CD14-positive monocyte (primary cell): Measurements from ENCODE around the gene BCOR. TPM values are rescaled to one million over a fixed set of nuclear protein-coding genes. Genes with fewer than 3 reads are reported as not detected.

Experiments
- DNase-seq, 3 donors: peaks; one replicate each; pipeline ENCODE4 v3.0.0-alpha.2; 2011 to 2022
- H2AFZ ChIP-seq: 2 replicates; pipeline ENCODE4 v1.6.0; 2012; ENCODE audit warnings: mild to moderate bottlenecking, low read depth, low read length, inconsistent platforms; ENCODE audit not compliant: insufficient read depth, poor library complexity, severe bottlenecking
- H3K27ac ChIP-seq, 2 donors: 1 replicate in 1 of 2; 2 replicates in 1 of 2; pipeline ENCODE4 v1.5.1; 2012 to 2013; ENCODE audit warnings: low read length in 2 of 2, control low read depth in 1 of 2, inconsistent platforms in 1 of 2, low read depth in 1 of 2, mild to moderate bottlenecking in 1 of 2
- H3K27me3 ChIP-seq, 2 donors: one replicate each; pipeline versions ENCODE4 v1.6.0 to v1.6.1; 2011 to 2013; ENCODE audit warnings: low read length in 2 of 2; ENCODE audit not compliant: control insufficient read depth in 2 of 2, insufficient read depth in 2 of 2
- H3K36me3 ChIP-seq, 2 donors: replicated peaks in 1 of 2; 1 replicate in 1 of 2; 2 replicates in 1 of 2; pipeline versions ENCODE4 v1.5.1 to v1.6.1; 2012 to 2013; ENCODE audit warnings: low read length in 2 of 2, control low read depth in 1 of 2, inconsistent platforms in 1 of 2, mild to moderate bottlenecking in 1 of 2; ENCODE audit not compliant: insufficient read depth in 2 of 2, control insufficient read depth in 1 of 2
- H3K4me1 ChIP-seq, 2 donors: 1 replicate in 1 of 2; 2 replicates in 1 of 2; pipeline versions ENCODE4 v1.5.1 to v1.6.1; 2012 to 2013; ENCODE audit warnings: low read length in 2 of 2, control low read depth in 1 of 2, inconsistent platforms in 1 of 2, mild to moderate bottlenecking in 1 of 2, moderate library complexity in 1 of 2; ENCODE audit not compliant: insufficient read depth in 2 of 2, control insufficient read depth in 1 of 2
- H3K4me2 ChIP-seq: replicated peaks from 2 replicates; pipeline ENCODE3; 2012; ENCODE audit warnings: low read length, moderate library complexity, mild to moderate bottlenecking; ENCODE audit not compliant: poor library complexity, severe bottlenecking; ENCODE audit errors: extremely low read depth
- H3K4me3 ChIP-seq, 3 experiments: fragments of 200-600 bp in 1 of 3; sonication (generic) in 1 of 3; replicated peaks in 1 of 3; 1 replicate in 2 of 3; 2 replicates in 1 of 3; pipeline ENCODE4 v1.5.1; 2011 to 2013; ENCODE audit warnings: low read length in 3 of 3, mild to moderate bottlenecking in 3 of 3, control low read depth in 2 of 3, low read depth in 2 of 3, inconsistent platforms in 1 of 3, moderate library complexity in 1 of 3
- H3K79me2 ChIP-seq: 2 replicates; pipeline ENCODE4 v1.6.0; 2012; ENCODE audit warnings: mild to moderate bottlenecking, control low read depth, inconsistent platforms, low read length, moderate library complexity; ENCODE audit not compliant: insufficient read depth
- H3K9ac ChIP-seq: 2 replicates; pipeline ENCODE4 v1.6.0; 2017; ENCODE audit warnings: low read length, mild to moderate bottlenecking; ENCODE audit not compliant: insufficient read depth, poor library complexity, severe bottlenecking
- H3K9me3 ChIP-seq, 2 donors: replicated peaks in 1 of 2; 1 replicate in 1 of 2; 2 replicates in 1 of 2; pipeline versions ENCODE4 v1.5.1 to v1.6.1; 2012 to 2013; ENCODE audit warnings: low read length in 2 of 2, control low read depth in 1 of 2; ENCODE audit not compliant: control insufficient read depth in 1 of 2, insufficient read depth in 1 of 2
- H4K20me1 ChIP-seq: 2 replicates; pipeline ENCODE4 v1.6.0; 2012; ENCODE audit warnings: mild to moderate bottlenecking, low read length, control low read depth, moderate library complexity; ENCODE audit not compliant: insufficient read depth
- H3K27ac Mint-ChIP-seq, 7 donors: one replicate each; pipeline ENCODE4 v1.8.0; 2020; ENCODE audit warnings: mild to moderate bottlenecking in 7 of 7, mixed read lengths in 7 of 7, moderate library complexity in 6 of 7, inconsistent platforms in 2 of 7
- H3K27me3 Mint-ChIP-seq, 3 donors: one replicate each; pipeline ENCODE4 v1.8.0; 2021 to 2022; ENCODE audit warnings: low read depth in 3 of 3, mild to moderate bottlenecking in 3 of 3, mixed read lengths in 3 of 3, moderate library complexity in 3 of 3, inconsistent platforms in 1 of 3
- H3K36me3 Mint-ChIP-seq, 2 donors: one replicate each; pipeline ENCODE4 v1.8.0; 2020; ENCODE audit warnings: mixed read lengths in 2 of 2, inconsistent platforms in 1 of 2, mild to moderate bottlenecking in 1 of 2
- H3K4me1 Mint-ChIP-seq: one replicate; pipeline ENCODE4 v1.8.0; 2020; ENCODE audit warnings: mild to moderate bottlenecking, mixed read lengths
- H3K4me3 Mint-ChIP-seq, 2 donors: one replicate each; pipeline ENCODE4 v1.8.0; 2020; ENCODE audit warnings: mild to moderate bottlenecking in 2 of 2, mixed read lengths in 2 of 2, moderate library complexity in 1 of 2
- H3K9me3 Mint-ChIP-seq, 7 donors: one replicate each; pipeline ENCODE4 v1.8.0; 2020 to 2022; ENCODE audit warnings: mixed read lengths in 7 of 7, mild to moderate bottlenecking in 6 of 7, moderate library complexity in 6 of 7, inconsistent platforms in 2 of 7
- CTCF ChIP-seq: fragments of 200-600 bp; IDR thresholded peaks from one replicate; pipeline ENCODE4 v1.8.0; 2022; ENCODE audit warnings: antibody characterized with exemption, mild to moderate bottlenecking
- WGBS: methylation state at CpG from one replicate; pipeline ENCODE4 v1.1.5; 2013; ENCODE audit warnings: missing lambda C conversion rate; ENCODE audit not compliant: insufficient coverage; 5-methylcytosine and 5-hydroxymethylcytosine counted together
- intact Hi-C, 2 donors: fragments of 100-400 bp; cut with micrococcal nuclease; formaldehyde crosslinking; loops; one replicate each; pipeline versions ENCODE4 v1.15.0 to v1.15.1; 2023
- polyA plus RNA-seq, 3 donors: library from polyadenylated mRNA; depleted of rRNA in 1 of 3; unstranded in 2 of 3; stranded (reverse) in 1 of 3; fragments of 300-500 nt in 2 of 3; fragments of >200 nt in 1 of 3; fragmentation: Illumina TruSeq in 2 of 3; gene quantifications; 1 replicate in 2 of 3; 2 replicates in 1 of 3; pipeline ENCODE4 v1.2.3, GENCODE V29; 2012 to 2021

Gene BCOR
- polyA plus RNA-seq, 3 donors: 1.1 to 8.2 (median 2.6) TPM

GRCh38 chrX:40084471-40085101 lies 13.2 kb downstream of the BCOR start:
- Histone ChIP-seq H4K20me1 (peaks cover 100% of the 10 kb centered on the region), H3K4me2 (no peak overlapping the region), H3K27ac (no peak overlapping the region), H3K9ac (no peak overlapping the region), H3K4me3 (no peak overlapping the region), H3K27me3 (peaks cover 7% of the 10 kb centered on the region in 2 donors), H3K9me3 (no peaks in the 10 kb centered on the region), H3K4me1 (peaks cover 22 to 24% of the 10 kb centered on the region in 2 donors), H3K36me3 (peaks cover 0 to 3% of the 10 kb centered on the region in 2 donors), H2AFZ (no peak overlapping the region), H3K79me2 (peaks cover 95% of the 10 kb centered on the region)
- H3K27me3 Mint-ChIP-seq: peaks cover 5 to 68% (median 18%) of the 10 kb centered on the region in 3 donors
- intact Hi-C loops: loop anchor here in 1 of 2 donors (10.0 kb wide), 1 partner anchor 70 kb away; no protein-coding TSS in a partner anchor
- H3K36me3 Mint-ChIP-seq: peaks cover 8 to 10% of the 10 kb centered on the region in 2 donors
- H3K4me1 Mint-ChIP-seq: peaks cover 42% of the 10 kb centered on the region
- peak overlapping the region; percentile 70 to 72 for H3K4me3 Mint-ChIP-seq
- no peak for TF ChIP-seq CTCF
- H3K27ac Mint-ChIP-seq: peak overlapping the region in 1 of 7 donors; percentile 64
- WGBS: no CpG with 5 or more reads among the region's 11 CpGs
- H3K9me3 Mint-ChIP-seq: peaks cover 0 to 12% (median 0%) of the 10 kb centered on the region in 7 donors
- no peak for DNase-seq

- Histone ChIP-seq H3K79me2 (peaks cover 95% of the 10 kb centered on the region), H3K9ac (no peak overlapping the region), H3K27ac (no peak overlapping the region), H3K4me2 (peak overlapping the region; percentile 72), H3K4me3 (peak overlapping the region in 2 of 3 experiments; percentile 12 to 70), H3K36me3 (peaks cover 0 to 3% of the 10 kb centered on the region in 2 donors), H3K4me1 (peaks cover 22 to 24% of the 10 kb centered on the region in 2 donors), H2AFZ (no peak overlapping the region), H3K27me3 (peaks cover 5 to 7% of the 10 kb centered on the region in 2 donors), H3K9me3 (no peaks in the 10 kb centered on the region), H4K20me1 (peaks cover 100% of the 10 kb centered on the region)
- Mint-ChIP-seq H3K27ac (peak overlapping the region in 1 of 7 donors; percentile 35), H3K27me3 (peaks cover 5 to 70% (median 18%) of the 10 kb centered on the region in 3 donors), H3K36me3 (peaks cover 8 to 10% of the 10 kb centered on the region in 2 donors), H3K4me1 (peaks cover 38% of the 10 kb centered on the region), H3K4me3 (peak overlapping the region; percentile 70 to 72), H3K9me3 (peaks cover 0 to 12% (median 0%) of the 10 kb centered on the region in 7 donors)
- DNase-seq: no peak
- no CpG with 5 or more reads among the region's 26 CpGs for WGBS
- TF ChIP-seq CTCF: no peak
- intact Hi-C loops: loop anchor here in 1 of 2 donors (10.0 kb wide), 1 partner anchor 69 kb away; no protein-coding TSS in a partner anchor
These were observed 13.8 kb downstream of the BCOR start for GRCh38 chrX:40083979-40084359.
